GM23248 (cell line): Measurements from ENCODE around the gene URAD.

ENCODE experiments used
- EZH2 ChIP-seq: fragments of 200-600 bp; sonication (generic); IDR thresholded peaks from 2 replicates; pipeline ENCODE4 v1.6.1; 2018; ENCODE audit warnings: antibody characterized with exemption, mild to moderate bottlenecking; ENCODE audit not compliant: insufficient read depth, poor library complexity, severe bottlenecking
- EZH2phosphoT487 ChIP-seq: fragments of 200-600 bp; sonication (generic); IDR thresholded peaks from 2 replicates; pipeline ENCODE4 v1.6.1; 2018; ENCODE audit warnings: antibody characterized with exemption, moderate library complexity, mild to moderate bottlenecking, low read depth; ENCODE audit not compliant: insufficient read depth

DNA sequence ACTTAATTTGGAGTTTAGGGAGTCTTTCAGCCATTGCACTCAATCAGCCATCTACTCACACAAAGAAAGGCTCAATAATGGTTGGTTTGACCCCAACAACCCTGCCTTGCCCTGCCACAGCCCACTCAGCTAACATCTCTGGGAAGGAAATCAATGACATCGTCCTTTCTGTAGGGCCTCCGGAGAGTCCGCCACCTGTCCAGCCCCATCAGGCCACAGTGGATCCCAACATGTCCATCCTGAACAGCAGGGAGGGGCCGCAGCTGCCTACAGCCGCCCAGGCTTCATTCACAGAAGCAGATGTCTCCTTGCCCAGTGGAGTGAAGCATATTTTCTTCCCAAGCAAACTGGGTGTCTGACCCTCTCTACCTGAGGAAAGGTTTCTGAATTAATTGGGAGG, 15.2 kb downstream of the URAD start:
- TF ChIP-seq EZH2phosphoT487 (no peak), EZH2 (no peak)
